ENCODE data around the gene FAM187B.

DNA sequence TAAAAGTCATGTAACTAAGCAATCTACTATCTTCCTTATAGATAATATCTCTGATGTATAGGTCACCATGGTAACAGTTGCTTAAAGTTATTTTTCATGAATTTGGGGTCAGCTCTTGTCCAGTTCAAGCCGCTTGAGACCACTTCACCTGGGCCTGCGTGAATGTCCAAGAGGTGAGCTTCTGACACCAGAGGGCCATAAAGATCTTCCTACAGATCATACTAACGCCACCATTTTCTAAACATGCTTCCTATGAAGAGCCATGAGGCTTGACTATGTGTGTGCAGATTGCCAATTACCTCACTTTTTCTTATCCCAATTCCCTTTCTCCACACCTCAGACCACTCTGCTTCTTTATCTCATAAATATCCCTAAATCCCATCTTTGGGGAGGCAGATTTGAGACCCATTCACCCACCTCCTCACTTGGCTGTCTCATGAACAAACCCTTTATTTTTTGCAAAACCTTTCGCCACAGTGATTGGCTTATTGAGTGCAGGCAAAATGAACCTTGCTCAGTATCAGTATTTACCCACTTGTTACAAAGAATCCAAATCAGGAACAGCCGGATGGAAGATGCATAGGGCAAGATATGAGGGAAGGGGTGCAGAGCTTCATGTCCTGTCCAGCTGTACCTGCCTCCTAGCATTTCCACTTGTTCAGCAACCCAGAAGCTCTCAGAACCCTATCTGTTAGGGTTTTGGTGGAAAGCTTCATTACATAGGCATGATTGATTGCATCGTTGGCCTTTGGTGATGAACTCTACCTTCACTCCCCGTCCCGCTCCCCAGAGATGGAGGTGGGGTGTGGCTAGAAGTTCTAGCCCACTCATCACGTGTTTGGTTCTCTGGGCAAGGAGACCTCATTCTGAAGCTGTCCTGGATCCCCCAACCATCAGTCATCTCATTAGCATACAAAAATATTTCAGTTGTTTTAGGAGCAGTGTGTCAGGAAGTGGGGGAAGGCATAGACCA is 34.2 kb downstream of the FAM187B start:
- TF ChIP-seq, protein P1, sequence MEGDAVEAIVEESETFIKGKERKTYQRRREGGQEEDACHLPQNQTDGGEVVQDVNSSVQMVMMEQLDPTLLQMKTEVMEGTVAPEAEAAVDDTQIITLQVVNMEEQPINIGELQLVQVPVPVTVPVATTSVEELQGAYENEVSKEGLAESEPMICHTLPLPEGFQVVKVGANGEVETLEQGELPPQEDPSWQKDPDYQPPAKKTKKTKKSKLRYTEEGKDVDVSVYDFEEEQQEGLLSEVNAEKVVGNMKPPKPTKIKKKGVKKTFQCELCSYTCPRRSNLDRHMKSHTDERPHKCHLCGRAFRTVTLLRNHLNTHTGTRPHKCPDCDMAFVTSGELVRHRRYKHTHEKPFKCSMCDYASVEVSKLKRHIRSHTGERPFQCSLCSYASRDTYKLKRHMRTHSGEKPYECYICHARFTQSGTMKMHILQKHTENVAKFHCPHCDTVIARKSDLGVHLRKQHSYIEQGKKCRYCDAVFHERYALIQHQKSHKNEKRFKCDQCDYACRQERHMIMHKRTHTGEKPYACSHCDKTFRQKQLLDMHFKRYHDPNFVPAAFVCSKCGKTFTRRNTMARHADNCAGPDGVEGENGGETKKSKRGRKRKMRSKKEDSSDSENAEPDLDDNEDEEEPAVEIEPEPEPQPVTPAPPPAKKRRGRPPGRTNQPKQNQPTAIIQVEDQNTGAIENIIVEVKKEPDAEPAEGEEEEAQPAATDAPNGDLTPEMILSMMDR (IDR thresholded peaks at IDR 0.05; ENCODE audit: low read depth, low read length) = peak; percentile 21; the same call in 1 of the 2 replicates
- TF ChIP-seq EZH2phosphoT487 (IDR thresholded peaks at IDR 0.05; ENCODE audit: low read depth) = no peak

Measured in OCI-LY3 (cell line).